HEK293 (cell line): ENCODE data around the gene ORMDL2.

Experiments
- CTCF ChIA-PET: fragments of 350-600 bp; formaldehyde crosslinking; extraction: SDS; loops from one replicate; lab custom pipeline; 2021; ENCODE audit warnings: antibody characterized with exemption; lab: Yijun Ruan, JAX
- POLR2A ChIA-PET: fragments of 300-600 bp; formaldehyde crosslinking; extraction: SDS; loops from one replicate; lab custom pipeline; 2020; ENCODE audit warnings: antibody characterized with exemption, inconsistent platforms; lab: Yijun Ruan, JAX
- H3K27ac ChIP-seq: fragments of 200-500 bp; sonication (Bioruptor generic); 2 replicates; pipeline ENCODE4 v1.5.1; 2014; ENCODE audit warnings: low read depth, low read length, control low read depth, inconsistent platforms; ENCODE audit errors: extremely low read depth
- H3K36me3 ChIP-seq, 2 experiments: fragments of 200-500 bp in 1 of 2; sonication (Bioruptor generic) in 1 of 2; 1 replicate in 1 of 2; 2 replicates in 1 of 2; pipeline ENCODE4 v1.5.1; 2014 to 2017; ENCODE audit warnings: inconsistent platforms in 2 of 2, low read length in 2 of 2; ENCODE audit not compliant: control insufficient read depth in 2 of 2, insufficient read depth in 1 of 2
- H3K4me1 ChIP-seq: fragments of 200-500 bp; sonication (Bioruptor generic); 2 replicates; pipeline ENCODE4 v1.5.1; 2014; ENCODE audit warnings: mild to moderate bottlenecking, low read length, inconsistent platforms; ENCODE audit not compliant: control insufficient read depth, insufficient read depth
- H3K4me3 ChIP-seq: 2 replicates; pipeline ENCODE4 v1.5.1; 2011; ENCODE audit warnings: low read depth, mild to moderate bottlenecking, control low read depth, low read length, moderate library complexity
- H3K9me3 ChIP-seq: fragments of 200-500 bp; sonication (Bioruptor generic); 2 replicates; pipeline ENCODE4 v1.5.1; 2014; ENCODE audit warnings: low read depth, low read length, inconsistent platforms; ENCODE audit not compliant: control insufficient read depth, insufficient read depth
- AEBP2 ChIP-seq: fragments of 450-650 bp; formaldehyde crosslinking; IDR thresholded peaks from 2 replicates; pipeline ENCODE4 v1.5.1; 2016; ENCODE audit warnings: missing biosample characterization, missing genetic modification characterization, borderline replicate concordance
- CTCF ChIP-seq: fragments of 450-650 bp; formaldehyde crosslinking; IDR thresholded peaks from 2 replicates; pipeline ENCODE4 v1.5.1; 2016; ENCODE audit warnings: missing biosample characterization, missing genetic modification characterization
- IKZF3 ChIP-seq: fragments of 450-650 bp; IDR thresholded peaks from 2 replicates; pipeline ENCODE4 v1.5.0; 2018; ENCODE audit warnings: missing biosample characterization, mild to moderate bottlenecking, missing genetic modification characterization, moderate library complexity
- KLF9 ChIP-seq: fragments of 450-650 bp; formaldehyde crosslinking; IDR thresholded peaks from 2 replicates; pipeline ENCODE4 v1.5.1; 2016; ENCODE audit warnings: missing biosample characterization, missing genetic modification characterization, low read depth
- PRDM1 ChIP-seq: fragments of 450-650 bp; formaldehyde crosslinking; IDR thresholded peaks from 2 replicates; pipeline ENCODE4; 2016; ENCODE audit warnings: missing biosample characterization, missing genetic modification characterization
- SALL2 ChIP-seq: fragments of 450-650 bp; formaldehyde crosslinking; IDR thresholded peaks from 2 replicates; pipeline ENCODE4 v1.5.0; 2017; ENCODE audit warnings: missing biosample characterization, mild to moderate bottlenecking, missing genetic modification characterization, borderline replicate concordance
- ZBTB21 ChIP-seq: fragments of 450-650 bp; formaldehyde crosslinking; IDR thresholded peaks from 2 replicates; pipeline ENCODE4 v1.5.1; 2017; ENCODE audit warnings: missing biosample characterization, missing genetic modification characterization
- ZNF121 ChIP-seq: fragments of 450-650 bp; formaldehyde crosslinking; IDR thresholded peaks from 2 replicates; pipeline ENCODE4 v1.5.1; 2016; ENCODE audit warnings: missing biosample characterization, missing genetic modification characterization
- ZNF324 ChIP-seq: fragments of 450-650 bp; formaldehyde crosslinking; IDR thresholded peaks from 2 replicates; pipeline ENCODE4 v1.5.1; 2016; ENCODE audit warnings: missing biosample characterization, missing genetic modification characterization
- ZNF623 ChIP-seq: fragments of 450-650 bp; formaldehyde crosslinking; IDR thresholded peaks from 2 replicates; pipeline ENCODE4 v1.5.1; 2016; ENCODE audit warnings: missing biosample characterization, missing genetic modification characterization
- ZNF654 ChIP-seq: fragments of 450-650 bp; formaldehyde crosslinking; IDR thresholded peaks from 2 replicates; pipeline ENCODE4 v1.5.1; 2016; ENCODE audit warnings: low read depth, missing biosample characterization, missing genetic modification characterization
- ZNF707 ChIP-seq: fragments of 450-650 bp; formaldehyde crosslinking; IDR thresholded peaks from 2 replicates; pipeline ENCODE4 v1.5.1; 2016; ENCODE audit warnings: missing biosample characterization, missing genetic modification characterization

Gene ORMDL2

DNA sequence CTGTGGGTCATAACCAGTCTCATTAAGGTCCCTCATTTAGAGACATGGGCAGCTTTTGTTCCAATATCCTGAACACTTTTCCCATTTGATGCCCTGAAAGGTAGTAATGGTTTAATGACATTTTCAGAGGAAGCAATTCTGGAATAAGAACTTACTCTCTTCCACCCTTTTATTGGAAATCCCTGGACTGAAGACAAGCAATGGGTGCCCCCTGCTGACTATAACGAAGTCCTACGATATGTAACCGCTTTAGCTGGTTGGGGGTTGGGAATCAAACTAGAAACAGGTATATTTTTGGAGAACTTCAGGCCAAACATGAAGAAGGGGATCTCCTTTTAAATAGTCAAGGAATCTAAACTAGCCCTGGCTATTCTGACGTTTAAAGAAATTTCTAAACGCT is 20.8 kb upstream of the ORMDL2 start:
- Histone ChIP-seq H3K4me3 (no peak overlapping the region), H3K36me3 (peaks cover 82 to 89% of the 10 kb centered on the region in 2 experiments), H3K27ac (no peak overlapping the region), H3K9me3 (no peaks in the 10 kb centered on the region), H3K4me1 (no peaks in the 10 kb centered on the region; the same call in 1 of the 2 replicates)
- ChIA-PET CTCF (interaction anchor here (0.6 to 5.2 kb wide), 15 partner anchors 9 to 137 kb away, joined by 3 to 79 read pairs (median 4); partner anchors contain the start of genes ORMDL2 and SARNP), POLR2A (interaction anchor here (1.7 kb wide), 1 partner anchor 53 kb away, joined by 5 read pairs; no protein-coding TSS in a partner anchor)
- TF ChIP-seq ZNF707 (no peak), ZNF654 (peak; percentile 74), IKZF3 (tag by site-specific recombination) (peak; percentile 34; the same call in 1 of the 2 replicates), CTCF (tag by site-specific recombination) (peak; percentile 50; the same call in 1 of the 2 replicates)

DNA sequence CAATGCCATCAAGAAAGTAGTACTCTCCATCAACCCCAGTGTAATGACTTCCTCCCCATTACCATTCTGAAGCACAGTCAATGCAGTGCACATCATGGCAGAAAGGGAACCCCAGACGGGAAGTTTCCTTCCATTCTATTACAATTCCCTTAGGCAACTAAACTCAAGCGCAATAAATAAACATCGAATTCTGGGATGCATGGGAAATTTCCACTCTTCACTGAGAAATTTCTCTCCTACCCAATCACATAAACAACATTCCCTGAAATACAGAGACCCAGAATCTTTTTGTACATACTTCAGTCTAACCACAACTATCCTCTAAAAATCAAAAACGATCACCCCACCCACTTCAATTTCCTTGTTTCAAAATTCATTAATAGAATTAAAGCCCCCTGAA is 20.3 kb upstream of the ORMDL2 start:
- POLR2A ChIA-PET, result no interaction called here
- no peak for TF ChIP-seq KLF9 (tag by site-specific recombination)
- TF ChIP-seq PRDM1 (tag by site-specific recombination), result peak; percentile 83
- no peak for TF ChIP-seq AEBP2 (tag by site-specific recombination)
- no peak for TF ChIP-seq SALL2 (tag by site-specific recombination)
- TF ChIP-seq, all 188 proteins: peak for 1
- Histone ChIP-seq H3K4me3 (no peak overlapping the region), H3K27ac (no peak overlapping the region), H3K9me3 (no peaks in the 10 kb centered on the region), H3K36me3 (peaks cover 81 to 84% of the 10 kb centered on the region in 2 experiments), H3K4me1 (no peaks in the 10 kb centered on the region; the same call in 1 of the 2 replicates)
- CTCF ChIA-PET, result interaction anchor here (0.6 to 5.2 kb wide), 15 partner anchors 8 to 282 kb away, joined by 3 to 79 read pairs (median 4); partner anchors contain the start of genes ERBB3, ORMDL2 and SARNP

- POLR2A ChIA-PET, result interaction anchor here (1.2 kb wide), 1 partner anchor 23 kb away, joined by 4 read pairs; the partner anchor contains the start of gene DNAJC14
- Histone ChIP-seq H3K36me3 (peaks cover 48 to 54% of the 10 kb centered on the region in 2 experiments), H3K4me3 (no peak overlapping the region), H3K9me3 (no peaks in the 10 kb centered on the region), H3K4me1 (no peaks in the 10 kb centered on the region), H3K27ac (no peak overlapping the region)
- CTCF ChIA-PET, result interaction anchor here (0.5 to 1.2 kb wide), 7 partner anchors 69 to 829 kb away, joined by 3 to 6 read pairs (median 3); no protein-coding TSS in a partner anchor
- TF ChIP-seq ZNF623 (tag by site-specific recombination) (no peak), ZNF324 (tag by site-specific recombination) (no peak)
Measured at GRCh38 chr12:55806982-55807381, 10.9 kb upstream of the ORMDL2 start.

DNA sequence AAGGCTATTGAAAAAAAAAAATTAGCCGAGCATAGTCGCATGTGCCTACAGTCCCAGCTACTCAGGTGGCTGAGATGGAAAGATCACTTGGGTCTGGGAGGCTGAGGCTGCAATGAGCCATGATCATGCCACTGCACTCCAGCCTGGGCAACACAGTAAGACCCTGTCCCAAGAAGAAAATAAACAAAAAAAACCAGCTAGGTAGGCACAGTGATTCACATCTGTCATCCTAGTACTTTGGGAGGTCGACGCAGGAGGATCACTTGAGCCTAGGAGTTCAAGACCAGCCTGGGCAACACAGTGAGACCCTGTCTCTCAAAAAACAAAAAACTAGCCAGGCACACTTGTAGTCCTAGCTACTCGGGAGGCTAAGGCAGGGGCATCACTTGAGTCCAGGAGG is 8.6 kb upstream of the ORMDL2 start:
- Histone ChIP-seq H3K4me1 (no peaks in the 10 kb centered on the region), H3K9me3 (no peaks in the 10 kb centered on the region), H3K27ac (no peak overlapping the region), H3K36me3 (peaks cover 47 to 51% of the 10 kb centered on the region in 2 experiments), H3K4me3 (no peak overlapping the region)
- peak; percentile 97 for TF ChIP-seq ZNF121 (tag by site-specific recombination)
- TF ChIP-seq ZBTB21, result no peak
- CTCF ChIA-PET, result interaction anchor here (0.6 to 1.5 kb wide), 6 partner anchors 9 to 276 kb away, joined by 3 to 7 read pairs (median 3); no protein-coding TSS in a partner anchor
- POLR2A ChIA-PET, result interaction anchor here (0.7 to 2.0 kb wide), 2 partner anchors 8 to 1390 kb away, joined by 3 to 12 read pairs; partner anchors contain the start of genes ORMDL2 and SARNP
